ENCODE data around the gene WDR54. TPM values are rescaled to one million over a fixed set of nuclear protein-coding genes. Genes with fewer than 3 reads are reported as not detected.
"Not testable (repeated sequence)": the region's sequence is repeated elsewhere in the genome, so short reads cannot be mapped to it uniquely, and the experiment has no call there.

WDR54 gene
- polyA plus RNA-seq, 3 donors = 35.9 to 40.2 (median 36.5) TPM

GRCh38 chr2:74426181-74426758 lies 4.7 kb downstream of the WDR54 start:
- no peak for DNase-seq (ENCODE audit: low read depth in 3 of 3, low spot score in 2 of 3)

GRCh38 chr2:74427551-74427950 lies 6.0 kb downstream of the WDR54 start:
- DNase-seq (ENCODE audit: low read depth in 3 of 3, low spot score in 2 of 3) = no peak

GRCh38 chr2:74428675-74429074 lies 7.1 kb downstream of the WDR54 start:
- no peak for DNase-seq (ENCODE audit: low read depth in 3 of 3, low spot score in 2 of 3)

- no peak for DNase-seq (ENCODE audit: low read depth in 3 of 3, low spot score in 2 of 3)
Measured at GRCh38 chr2:74429487-74430451, 8.2 kb downstream of the WDR54 start.

- DNase-seq (ENCODE audit: low read depth in 3 of 3, low spot score in 2 of 3) = no peak
Measured at GRCh38 chr2:74430502-74430901, 9.0 kb downstream of the WDR54 start.

- DNase-seq (ENCODE audit: low read depth in 3 of 3, low spot score in 2 of 3) = no peak
Measured at GRCh38 chr2:74436111-74436805, 14.7 kb downstream of the WDR54 start.

GRCh38 chr2:74436848-74437695 lies 15.5 kb downstream of the WDR54 start:
- DNase-seq (ENCODE audit: low read depth in 3 of 3, low spot score in 2 of 3) = no peak

GRCh38 chr2:74438248-74438647 lies 16.7 kb downstream of the WDR54 start:
- no peak for DNase-seq (ENCODE audit: low read depth in 3 of 3, low spot score in 2 of 3)

- no peak for DNase-seq (ENCODE audit: low read depth in 3 of 3, low spot score in 2 of 3)
Measured at GRCh38 chr2:74439373-74439772, 17.8 kb downstream of the WDR54 start.

GRCh38 chr2:74439803-74440377 lies 18.4 kb downstream of the WDR54 start:
- peak in 1 of 3 donors; percentile 25 for DNase-seq (ENCODE audit: low read depth in 3 of 3, low spot score in 2 of 3)

- peak in 1 of 3 donors; percentile 87 for DNase-seq (ENCODE audit: low read depth in 3 of 3, low spot score in 2 of 3)
Measured at GRCh38 chr2:74440378-74441169, 19.0 kb downstream of the WDR54 start.

GRCh38 chr2:74441170-74441689 lies 19.7 kb downstream of the WDR54 start:
- no peak for DNase-seq (ENCODE audit: low read depth in 3 of 3, low spot score in 2 of 3)

- DNase-seq (ENCODE audit: low read depth in 3 of 3, low spot score in 2 of 3) = no peak
Measured at GRCh38 chr2:74441690-74442482, 20.4 kb downstream of the WDR54 start, which contains the start of gene RTKN. Gene RTKN, minus strand, starts transcription at chr2:74441937. Its CDS starts 121 bp downstream, at chr2:74441816.

GRCh38 chr2:74442483-74443297 lies 21.2 kb downstream of the WDR54 start:
- DNase-seq (ENCODE audit: low read depth in 3 of 3, low spot score in 2 of 3) = not testable (repeated sequence)

GRCh38 chr2:74444498-74445318 lies 23.2 kb downstream of the WDR54 start:
- no peak for DNase-seq (ENCODE audit: low read depth in 3 of 3, low spot score in 2 of 3)

GRCh38 chr2:74447230-74447999 lies 25.9 kb downstream of the WDR54 start:
- DNase-seq (ENCODE audit: low read depth in 3 of 3, low spot score in 2 of 3) = no peak

All from right renal cortex interstitium (tissue), 3 donors.